Suprapubic skin (tissue), 4 donors: ENCODE measurements around the gene TREML4.

Experiments used
- CTCF ChIP-seq, 2 donors: fragments of 200-600 bp in 1 of 2; fragments of 450-650 bp in 1 of 2; sonication (generic) in 1 of 2; IDR thresholded peaks; one replicate each; pipeline ENCODE4 v1.5.1; 2016 to 2019; ENCODE audit warnings: antibody characterized with exemption in 2 of 2, mild to moderate bottlenecking in 1 of 2, moderate library complexity in 1 of 2
- EP300 ChIP-seq: sonication (generic); formaldehyde crosslinking; IDR thresholded peaks from one replicate; pipeline ENCODE4 v1.6.1; 2017; ENCODE audit warnings: antibody characterized with exemption
- POLR2AphosphoS5 ChIP-seq, 3 donors: sonication (generic); formaldehyde crosslinking; IDR thresholded peaks; one replicate each; pipeline ENCODE4 v1.6.1; 2017; ENCODE audit warnings: antibody characterized with exemption in 3 of 3

GRCh38 chr6:41269716-41270115 lies 41.6 kb downstream of the TREML4 start:
- no peak for TF ChIP-seq EP300
- no peak for TF ChIP-seq CTCF (IDR thresholded peaks at IDR 0.05)
- TF ChIP-seq POLR2AphosphoS5 (IDR thresholded peaks at IDR 0.05), result no peak
